Panc1 (cell line): ENCODE results near the gene SMURF2.

Experiments
- CTCF ChIP-seq: fragments of 450-650 bp; IDR thresholded peaks from 2 replicates; pipeline ENCODE4 v1.5.1; 2017; ENCODE audit warnings: mild to moderate bottlenecking
- REST ChIP-seq, 2 experiments: IDR thresholded peaks; 2 replicates each; pipeline ENCODE4 v1.6.1; 2011 to 2012; ENCODE audit warnings: low read depth in 2 of 2, control low read depth in 1 of 2, low read length in 1 of 2, mild to moderate bottlenecking in 1 of 2, moderate library complexity in 1 of 2; ENCODE audit not compliant: insufficient read depth in 1 of 2

- TF ChIP-seq CTCF (no peak), REST (IDR thresholded peaks at IDR 0.05; ENCODE audit: insufficient read depth in 1 of 2, low read depth in 2 of 2, low read length in 1 of 2) (no peak)
Observed at GRCh38 chr17:64503341-64503740, 158.8 kb downstream of the SMURF2 start.
